Body of pancreas (tissue), 4 donors: ENCODE results near the gene CMTM8. TPM values are rescaled to one million over a fixed set of nuclear protein-coding genes. Genes with fewer than 3 reads are reported as not detected.

ENCODE experiments used
- ATAC-seq: fragments of 150-250 bp; one replicate; pipeline ENCODE4 v1.9.1; 2016
- DNase-seq, 4 donors: peaks; one replicate each; pipeline ENCODE4 v3.0.0-alpha.2; 2019
- H3K27ac ChIP-seq, 4 donors: fragments of 200-600 bp; sonication (generic); 1 replicate in 3 of 4; 2 replicates in 1 of 4; pipeline versions ENCODE4 v1.5.1 to v1.6.1; 2016 to 2019; ENCODE audit warnings: mild to moderate bottlenecking in 1 of 4, mixed read lengths in 1 of 4, moderate library complexity in 1 of 4
- H3K27me3 ChIP-seq, 2 donors: fragments of 200-600 bp; sonication (generic); one replicate each; pipeline ENCODE4 v1.6.0; 2016; ENCODE audit warnings: mild to moderate bottlenecking in 1 of 2
- H3K36me3 ChIP-seq, 2 donors: fragments of 200-600 bp; sonication (generic); replicated peaks in 1 of 2; 2 replicates each; pipeline ENCODE4 v1.5.1; 2016; ENCODE audit warnings: low read depth in 2 of 2; ENCODE audit not compliant: insufficient read depth in 1 of 2
- H3K4me1 ChIP-seq: fragments of 200-600 bp; sonication (generic); one replicate; pipeline ENCODE4 v1.6.0; 2016
- H3K4me3 ChIP-seq, 2 donors: fragments of 200-600 bp; sonication (generic); 1 replicate in 1 of 2; 2 replicates in 1 of 2; pipeline ENCODE4 v1.5.1; 2016 to 2019
- H3K9me3 ChIP-seq, 3 donors: fragments of 200-600 bp; sonication (generic); 1 replicate in 2 of 3; 2 replicates in 1 of 3; pipeline ENCODE4 v1.5.1; 2016
- POLR2A ChIP-seq, 3 donors: fragments of 450-650 bp; IDR thresholded peaks; one replicate each; pipeline ENCODE4 v1.6.1; 2016; ENCODE audit warnings: antibody characterized with exemption in 3 of 3, mild to moderate bottlenecking in 2 of 3
- WGBS, 2 donors: methylation state at CpG; one replicate each; pipeline ENCODE4 v1.1.5; 2017; 5-methylcytosine and 5-hydroxymethylcytosine counted together
- intact Hi-C: fragments of 100-400 bp; cut with DNase I; formaldehyde crosslinking; loops from one replicate; pipeline ENCODE4 v1.15.1; 2023
- total RNA-seq, 2 donors: library from RNA; depleted of rRNA; stranded (reverse); fragments of >200 nt; gene quantifications; one replicate each; pipeline ENCODE4 v1.1.0, GENCODE V29; 2016
- TF ChIP-seq, protein P1 (sequence below), 7 experiments: fragments of 450-650 bp in 4 of 7; fragments of 200-600 bp in 3 of 7; sonication (generic) in 3 of 7; IDR thresholded peaks; one replicate each; pipeline ENCODE4 v1.5.1; 2016 to 2019; ENCODE audit warnings: antibody characterized with exemption in 7 of 7

CMTM8 gene
- total RNA-seq, 2 donors from 2014 or later = 22.7 to 31.4 TPM

DNA sequence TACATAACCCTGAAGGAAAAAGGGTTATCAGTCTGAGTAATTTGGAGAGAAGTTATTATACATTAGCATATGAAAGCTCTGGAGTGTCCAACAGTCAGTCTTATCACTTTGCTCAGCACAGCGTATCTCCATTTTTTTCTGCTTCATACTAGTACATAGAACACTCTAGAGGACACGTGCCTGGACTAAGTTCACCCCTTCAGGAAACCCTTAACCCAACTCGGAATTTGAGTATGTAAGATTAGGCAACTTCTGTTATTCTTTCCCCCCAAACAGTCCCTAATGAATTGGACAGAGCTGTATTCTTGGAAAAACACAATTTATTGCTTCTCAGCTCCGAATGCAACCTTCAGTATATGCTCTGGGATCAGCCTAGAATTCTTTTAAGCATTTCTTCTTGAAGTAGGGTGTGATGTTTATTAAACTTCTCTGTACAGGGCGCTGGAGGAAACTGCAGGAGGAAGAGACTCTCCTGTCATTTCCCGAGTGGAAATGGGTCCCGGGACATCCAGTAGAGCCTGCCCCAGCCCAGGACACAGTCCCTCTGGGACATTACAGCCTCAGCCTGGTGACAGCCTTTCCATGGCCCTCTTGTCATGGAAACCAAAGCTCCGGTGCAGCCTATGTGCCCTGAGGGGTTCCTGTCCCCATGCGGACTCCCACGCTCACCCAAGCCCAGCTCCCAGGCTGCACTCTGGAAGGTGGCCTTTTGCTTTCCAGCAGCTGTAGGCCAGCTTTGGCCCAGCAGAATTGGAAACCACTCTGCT is 37.3 kb upstream of the CMTM8 start:
- intact Hi-C loops = no loop called here
- TF ChIP-seq POLR2A (IDR thresholded peaks at IDR 0.05) = no peak
- TF ChIP-seq, protein P1, sequence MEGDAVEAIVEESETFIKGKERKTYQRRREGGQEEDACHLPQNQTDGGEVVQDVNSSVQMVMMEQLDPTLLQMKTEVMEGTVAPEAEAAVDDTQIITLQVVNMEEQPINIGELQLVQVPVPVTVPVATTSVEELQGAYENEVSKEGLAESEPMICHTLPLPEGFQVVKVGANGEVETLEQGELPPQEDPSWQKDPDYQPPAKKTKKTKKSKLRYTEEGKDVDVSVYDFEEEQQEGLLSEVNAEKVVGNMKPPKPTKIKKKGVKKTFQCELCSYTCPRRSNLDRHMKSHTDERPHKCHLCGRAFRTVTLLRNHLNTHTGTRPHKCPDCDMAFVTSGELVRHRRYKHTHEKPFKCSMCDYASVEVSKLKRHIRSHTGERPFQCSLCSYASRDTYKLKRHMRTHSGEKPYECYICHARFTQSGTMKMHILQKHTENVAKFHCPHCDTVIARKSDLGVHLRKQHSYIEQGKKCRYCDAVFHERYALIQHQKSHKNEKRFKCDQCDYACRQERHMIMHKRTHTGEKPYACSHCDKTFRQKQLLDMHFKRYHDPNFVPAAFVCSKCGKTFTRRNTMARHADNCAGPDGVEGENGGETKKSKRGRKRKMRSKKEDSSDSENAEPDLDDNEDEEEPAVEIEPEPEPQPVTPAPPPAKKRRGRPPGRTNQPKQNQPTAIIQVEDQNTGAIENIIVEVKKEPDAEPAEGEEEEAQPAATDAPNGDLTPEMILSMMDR (IDR thresholded peaks at IDR 0.05) = no peak
- H3K4me1 ChIP-seq = peaks cover 3% of the 10 kb centered on the region
- DNase-seq (no peak), ATAC-seq (peak; percentile 33)
- H3K36me3 ChIP-seq = no peaks in the 10 kb centered on the region
- WGBS, 2 donors = 75 to 76% methylated on average over 9 to 10 of the region's 10 CpGs
- H3K27me3 ChIP-seq = no peaks in the 10 kb centered on the region
- no peak overlapping the region for H3K4me3 ChIP-seq
- no peaks in the 10 kb centered on the region for H3K9me3 ChIP-seq
- peak overlapping the region in 1 of 4 donors; percentile 3 for H3K27ac ChIP-seq

DNA sequence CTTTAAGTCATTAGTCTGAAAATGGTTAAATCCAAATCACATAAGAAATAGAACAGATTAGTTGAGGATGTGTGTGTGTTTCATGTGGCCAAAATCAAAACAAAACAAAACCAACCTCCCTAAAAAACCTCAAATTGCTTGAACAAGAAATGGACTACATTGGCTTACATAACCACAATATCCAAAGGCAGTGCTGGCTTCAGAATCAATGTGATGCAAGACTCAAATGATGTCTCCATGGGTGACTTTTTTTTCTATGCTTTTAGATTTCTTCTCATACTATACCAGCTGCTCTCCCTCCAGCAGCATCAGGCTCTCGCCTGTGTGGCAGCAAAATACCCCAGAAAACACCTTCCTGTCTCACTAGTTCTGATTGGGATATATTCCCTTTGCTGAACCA is 36.0 kb upstream of the CMTM8 start:
- ATAC-seq = no peak
- H3K4me1 ChIP-seq = no peaks in the 10 kb centered on the region
- no peaks in the 10 kb centered on the region for H3K9me3 ChIP-seq
- no peak overlapping the region for H3K4me3 ChIP-seq
- H3K27me3 ChIP-seq = no peaks in the 10 kb centered on the region
- DNase-seq = no peak
- no peaks in the 10 kb centered on the region for H3K36me3 ChIP-seq
- no peak overlapping the region for H3K27ac ChIP-seq
- intact Hi-C loops = no loop called here
- 90 to 91% methylated on average over 1 of the region's 1 CpG for WGBS, 2 donors
- TF ChIP-seq, protein P1 (IDR thresholded peaks at IDR 0.05) = no peak
- no peak for TF ChIP-seq POLR2A (IDR thresholded peaks at IDR 0.05)

DNA sequence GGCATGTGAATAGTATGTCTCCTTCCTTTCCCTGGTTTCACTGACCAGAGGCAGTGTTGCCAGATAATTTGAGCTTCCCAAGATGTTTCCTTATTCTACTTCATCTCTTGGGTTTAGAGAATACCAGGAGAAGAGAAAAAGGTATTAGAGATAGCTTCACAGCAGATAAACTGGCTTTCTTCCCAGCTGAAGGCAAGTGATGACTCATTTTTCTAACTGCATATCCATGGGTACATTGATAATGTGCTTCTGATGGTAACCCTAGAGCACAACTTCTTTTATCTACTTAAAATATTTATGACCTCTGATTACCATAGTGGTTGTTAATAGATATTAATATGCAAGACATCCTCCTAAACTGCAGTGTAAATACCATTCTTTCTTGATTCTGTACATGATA is 34.6 kb upstream of the CMTM8 start:
- Histone ChIP-seq H3K4me1 (no peaks in the 10 kb centered on the region), H3K27me3 (no peaks in the 10 kb centered on the region), H3K4me3 (no peak overlapping the region), H3K9me3 (no peaks in the 10 kb centered on the region), H3K27ac (no peak overlapping the region), H3K36me3 (no peaks in the 10 kb centered on the region)
- no peak for DNase-seq
- no peak for TF ChIP-seq POLR2A (IDR thresholded peaks at IDR 0.05)
- TF ChIP-seq, protein P1 (IDR thresholded peaks at IDR 0.05) = no peak
- ATAC-seq = no peak
- intact Hi-C loops = no loop called here

DNA sequence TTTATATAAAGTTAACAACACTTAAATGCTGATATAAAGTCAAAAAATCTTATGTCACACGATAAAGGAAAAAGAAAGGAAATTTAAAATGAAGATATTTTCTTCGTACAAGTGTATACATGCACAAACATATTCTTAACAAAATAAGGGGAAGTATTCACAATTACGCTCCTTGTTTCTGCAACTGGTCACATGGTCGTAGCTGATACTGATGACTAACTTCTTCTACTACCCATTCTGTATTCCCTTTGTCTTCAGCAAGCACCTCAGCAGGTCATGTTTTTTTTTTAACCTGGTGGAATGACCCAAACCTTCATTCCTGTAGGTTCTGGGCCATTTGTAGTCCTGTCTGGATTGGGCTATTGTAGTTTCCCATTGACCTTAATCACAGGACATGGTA is 30.0 kb upstream of the CMTM8 start:
- 78 to 94% methylated on average over 4 of the region's 4 CpGs for WGBS, 2 donors
- Histone ChIP-seq H3K27me3 (no peaks in the 10 kb centered on the region), H3K4me3 (no peak overlapping the region), H3K9me3 (no peaks in the 10 kb centered on the region), H3K27ac (no peak overlapping the region), H3K36me3 (no peaks in the 10 kb centered on the region), H3K4me1 (no peaks in the 10 kb centered on the region)
- no peak for TF ChIP-seq POLR2A (IDR thresholded peaks at IDR 0.05)
- TF ChIP-seq, protein P1 (IDR thresholded peaks at IDR 0.05) = no peak
- intact Hi-C loops = no loop called here
- DNase-seq = no peak
- ATAC-seq = no peak

DNA sequence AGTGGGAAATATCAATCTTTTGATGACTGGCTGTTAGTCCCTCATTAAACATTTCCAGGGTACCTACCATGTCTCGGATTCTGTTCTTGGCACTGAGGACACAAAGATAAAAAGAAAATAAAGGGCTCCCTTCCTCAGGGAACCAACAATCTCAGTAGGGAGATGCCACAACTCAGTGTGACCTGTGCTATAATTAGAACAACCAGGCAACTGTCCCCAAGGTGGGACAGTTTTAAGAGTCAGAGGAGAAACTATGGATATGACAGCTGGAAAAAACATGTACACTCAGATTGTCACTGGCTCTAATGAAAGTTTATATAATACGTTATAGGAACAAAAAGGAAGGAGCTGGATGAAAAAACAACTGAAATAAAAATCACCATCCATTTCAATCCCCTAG is 23.3 kb upstream of the CMTM8 start:
- intact Hi-C loops = no loop called here
- TF ChIP-seq, protein P1 (IDR thresholded peaks at IDR 0.05) = no peak
- TF ChIP-seq POLR2A (IDR thresholded peaks at IDR 0.05) = no peak
- Histone ChIP-seq H3K27ac (no peak overlapping the region), H3K36me3 (no peaks in the 10 kb centered on the region), H3K4me1 (peaks cover 32% of the 10 kb centered on the region), H3K4me3 (no peak overlapping the region), H3K9me3 (no peaks in the 10 kb centered on the region), H3K27me3 (no peaks in the 10 kb centered on the region)
- ATAC-seq (no peak), DNase-seq (no peak)
- 36 to 39% methylated on average over 2 of the region's 2 CpGs for WGBS, 2 donors
